Stimulated activated CD8-positive, alpha-beta memory T cell treated with anti-CD3 and anti-CD28 coated beads, Interleukin-7, amount 100 ng/mL, for 48 hours (primary cell): ENCODE results near the gene BHLHE40.

Source experiments
- DNase-seq, 2 donors: peaks; one replicate each; pipeline ENCODE4 v3.0.0-alpha.2; 2020; ENCODE audit warnings: low read depth in 1 of 2; ENCODE audit errors: extremely low read depth in 1 of 2

Gene BHLHE40

GRCh38 chr3:5016211-5017161 lies 37.2 kb downstream of the BHLHE40 start:
- no peak for DNase-seq

- DNase-seq = no peak
Observed at GRCh38 chr3:5017925-5018531, 38.8 kb downstream of the BHLHE40 start.

- DNase-seq = peak; percentile 53 to 79
Observed at GRCh38 chr3:5019411-5020241, 40.4 kb downstream of the BHLHE40 start.

- DNase-seq = no peak
Observed at GRCh38 chr3:5020242-5020722, 41.0 kb downstream of the BHLHE40 start.

- no peak for DNase-seq
Observed at GRCh38 chr3:5021116-5022092, 42.2 kb downstream of the BHLHE40 start.

GRCh38 chr3:5022187-5022965 lies 43.1 kb downstream of the BHLHE40 start:
- no peak for DNase-seq

- DNase-seq = no peak
Observed at GRCh38 chr3:5022966-5023776, 43.9 kb downstream of the BHLHE40 start.

GRCh38 chr3:5023777-5024346 lies 44.6 kb downstream of the BHLHE40 start:
- DNase-seq = no peak

- no peak for DNase-seq
Observed at GRCh38 chr3:5026046-5026362, 46.8 kb downstream of the BHLHE40 start.

GRCh38 chr3:5029715-5030114 lies 50.5 kb downstream of the BHLHE40 start:
- DNase-seq = no peak

GRCh38 chr3:5030152-5030551 lies 50.9 kb downstream of the BHLHE40 start:
- DNase-seq = no peak

- DNase-seq = no peak
Observed at GRCh38 chr3:5032844-5033243, 53.6 kb downstream of the BHLHE40 start.
